Thoracic aorta (tissue), 2 donors: ENCODE results near the gene PPP2CA. TPM values are rescaled to one million over a fixed set of nuclear protein-coding genes. Genes with fewer than 3 reads are reported as not detected.
"Not testable (repeated sequence)": the region's sequence is repeated elsewhere in the genome, so short reads cannot be mapped to it uniquely, and the experiment has no call there.

Experiments used
- ATAC-seq: fragments of 150-250 bp; one replicate; pipeline ENCODE4 v1.8.0; 2017; ENCODE audit warnings: low read depth; ENCODE audit not compliant: insufficient number of reproducible peaks, low FRiP score
- DNase-seq: peaks from one replicate; pipeline ENCODE4 v3.0.0-alpha.2; 2020; ENCODE audit warnings: low spot score
- H3K27ac ChIP-seq, 2 donors: fragments of 200-600 bp; sonication (generic); 1 replicate in 1 of 2; 2 replicates in 1 of 2; pipeline ENCODE4 v1.5.1; 2016; ENCODE audit warnings: mild to moderate bottlenecking in 2 of 2, moderate library complexity in 2 of 2
- H3K27me3 ChIP-seq: fragments of 200-600 bp; sonication (generic); replicated peaks from 2 replicates; pipeline ENCODE4 v1.6.0; 2016; ENCODE audit warnings: mild to moderate bottlenecking; ENCODE audit not compliant: insufficient read depth
- H3K36me3 ChIP-seq: fragments of 200-600 bp; sonication (generic); one replicate; pipeline ENCODE4 v1.5.1; 2016
- H3K4me1 ChIP-seq, 2 donors: fragments of 200-600 bp; sonication (generic); 1 replicate in 1 of 2; 2 replicates in 1 of 2; pipeline versions ENCODE4 v1.5.1 to v1.6.0; 2016; ENCODE audit warnings: low read depth in 2 of 2, mild to moderate bottlenecking in 1 of 2; ENCODE audit not compliant: control insufficient read depth in 1 of 2
- H3K4me3 ChIP-seq: fragments of 200-600 bp; sonication (generic); 2 replicates; pipeline ENCODE4 v1.5.1; 2016; ENCODE audit warnings: mild to moderate bottlenecking
- H3K9me3 ChIP-seq: fragments of 200-600 bp; sonication (generic); 2 replicates; pipeline ENCODE4 v1.5.1; 2016
- total RNA-seq, 2 donors: library from RNA; depleted of rRNA; stranded (reverse); fragments of >200 nt; gene quantifications; one replicate each; pipeline versions ENCODE4 v1.1.0 to v1.2.3, GENCODE V29; 2016
- TF ChIP-seq, protein P1 (sequence below): fragments of 200-600 bp; sonication (generic); IDR thresholded peaks from one replicate; pipeline ENCODE4 v1.5.1; 2019; ENCODE audit warnings: antibody characterized with exemption

PPP2CA gene
- total RNA-seq, 2 donors from 2014 or later = 53.9 to 145 TPM

DNA sequence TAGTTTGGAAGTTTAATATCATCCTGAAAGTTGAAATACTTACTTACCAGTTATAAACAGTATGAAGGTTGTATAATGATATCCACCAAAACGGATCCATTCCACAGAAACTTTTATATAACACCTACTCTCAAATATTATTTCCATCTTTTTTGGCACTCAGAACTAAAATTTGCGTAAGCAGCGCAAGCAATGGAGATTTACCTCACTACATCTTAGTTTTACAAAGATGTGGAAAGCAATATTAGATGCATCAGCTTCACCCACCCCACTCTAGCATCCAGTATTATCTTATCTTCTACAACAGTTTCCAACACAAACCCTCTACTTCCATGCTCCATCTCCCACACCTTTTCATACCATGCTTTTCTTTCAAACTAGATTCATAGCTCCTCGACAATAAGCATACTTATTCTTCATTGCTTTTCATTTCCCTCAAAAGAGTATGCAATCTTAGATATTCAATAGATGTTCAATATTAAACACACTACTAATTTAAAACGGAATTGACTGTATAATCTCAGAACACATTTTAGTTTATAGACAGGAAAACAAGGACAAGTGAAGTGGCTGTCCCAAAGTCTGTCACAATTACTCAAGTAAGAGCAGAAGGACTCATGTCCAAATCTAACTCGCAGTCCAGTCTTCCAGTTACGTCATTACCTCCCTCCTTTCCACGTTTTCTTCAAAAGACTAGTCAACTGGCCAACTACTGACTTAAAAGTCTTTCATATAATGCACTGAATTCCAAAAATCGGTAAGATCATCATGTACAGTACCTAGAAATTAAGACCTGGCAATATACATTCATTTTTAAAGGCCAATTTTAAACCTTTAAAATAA is 2.2 kb downstream of the PPP2CA start:
- H3K9me3 ChIP-seq = no peaks in the 10 kb centered on the region
- H3K4me1 ChIP-seq = peaks cover 42 to 74% of the 10 kb centered on the region in 2 donors
- peak overlapping the region; percentile 99 for H3K4me3 ChIP-seq
- TF ChIP-seq, protein P1, sequence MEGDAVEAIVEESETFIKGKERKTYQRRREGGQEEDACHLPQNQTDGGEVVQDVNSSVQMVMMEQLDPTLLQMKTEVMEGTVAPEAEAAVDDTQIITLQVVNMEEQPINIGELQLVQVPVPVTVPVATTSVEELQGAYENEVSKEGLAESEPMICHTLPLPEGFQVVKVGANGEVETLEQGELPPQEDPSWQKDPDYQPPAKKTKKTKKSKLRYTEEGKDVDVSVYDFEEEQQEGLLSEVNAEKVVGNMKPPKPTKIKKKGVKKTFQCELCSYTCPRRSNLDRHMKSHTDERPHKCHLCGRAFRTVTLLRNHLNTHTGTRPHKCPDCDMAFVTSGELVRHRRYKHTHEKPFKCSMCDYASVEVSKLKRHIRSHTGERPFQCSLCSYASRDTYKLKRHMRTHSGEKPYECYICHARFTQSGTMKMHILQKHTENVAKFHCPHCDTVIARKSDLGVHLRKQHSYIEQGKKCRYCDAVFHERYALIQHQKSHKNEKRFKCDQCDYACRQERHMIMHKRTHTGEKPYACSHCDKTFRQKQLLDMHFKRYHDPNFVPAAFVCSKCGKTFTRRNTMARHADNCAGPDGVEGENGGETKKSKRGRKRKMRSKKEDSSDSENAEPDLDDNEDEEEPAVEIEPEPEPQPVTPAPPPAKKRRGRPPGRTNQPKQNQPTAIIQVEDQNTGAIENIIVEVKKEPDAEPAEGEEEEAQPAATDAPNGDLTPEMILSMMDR = no peak
- H3K27ac ChIP-seq = peak overlapping the region in 1 of 2 donors; percentile 100
- H3K27me3 ChIP-seq = no peaks in the 10 kb centered on the region
- ATAC-seq = no peak
- no peaks in the 10 kb centered on the region for H3K36me3 ChIP-seq
- DNase-seq = no peak

DNA sequence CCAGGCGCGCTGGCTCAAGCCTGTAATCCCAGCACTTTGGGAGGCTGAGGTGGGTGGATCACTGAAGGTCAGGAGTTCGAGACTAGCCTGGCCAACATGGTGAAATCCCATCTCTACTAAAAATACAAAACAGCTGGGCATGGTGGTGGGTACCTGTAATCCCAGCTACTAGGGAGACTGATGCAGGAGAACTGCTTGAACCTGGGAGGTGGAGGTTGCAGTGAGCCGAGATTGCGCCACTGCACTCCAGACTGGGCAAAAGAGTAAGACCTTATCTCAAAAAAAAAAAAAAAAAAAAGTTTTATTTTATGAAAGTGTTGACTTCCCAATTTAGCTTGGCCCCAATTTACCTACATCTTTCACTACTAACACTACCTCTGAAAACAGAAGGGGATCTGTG is 4.2 kb downstream of the PPP2CA start:
- not testable (repeated sequence) for H3K36me3 ChIP-seq, DNase-seq, H3K4me3 ChIP-seq, H3K9me3 ChIP-seq, H3K27ac ChIP-seq, ATAC-seq, H3K27me3 ChIP-seq
- peaks cover 40 to 75% of the 10 kb centered on the region in 2 donors for H3K4me1 ChIP-seq

DNA sequence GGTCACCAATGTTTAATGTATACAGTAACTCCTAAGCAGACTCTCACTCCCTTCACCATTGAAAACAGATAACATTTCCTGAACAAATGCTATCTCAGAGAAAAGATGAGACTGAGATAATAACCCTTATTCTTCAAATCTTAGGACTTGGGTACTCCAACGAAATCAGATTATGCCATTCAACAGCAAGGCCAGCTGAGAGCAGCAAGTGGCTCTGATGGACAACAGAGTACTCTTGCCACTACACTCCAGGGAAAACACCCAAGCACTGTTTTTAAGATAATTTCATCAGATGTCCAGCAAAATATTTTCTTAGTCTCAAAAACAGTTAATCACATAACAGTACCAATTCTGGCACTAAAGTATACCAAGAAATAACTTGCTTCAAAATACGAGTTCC is 10.1 kb downstream of the PPP2CA start:
- peaks cover 11 to 49% of the 10 kb centered on the region in 2 donors for H3K4me1 ChIP-seq
- no peak overlapping the region for H3K27ac ChIP-seq

DNA sequence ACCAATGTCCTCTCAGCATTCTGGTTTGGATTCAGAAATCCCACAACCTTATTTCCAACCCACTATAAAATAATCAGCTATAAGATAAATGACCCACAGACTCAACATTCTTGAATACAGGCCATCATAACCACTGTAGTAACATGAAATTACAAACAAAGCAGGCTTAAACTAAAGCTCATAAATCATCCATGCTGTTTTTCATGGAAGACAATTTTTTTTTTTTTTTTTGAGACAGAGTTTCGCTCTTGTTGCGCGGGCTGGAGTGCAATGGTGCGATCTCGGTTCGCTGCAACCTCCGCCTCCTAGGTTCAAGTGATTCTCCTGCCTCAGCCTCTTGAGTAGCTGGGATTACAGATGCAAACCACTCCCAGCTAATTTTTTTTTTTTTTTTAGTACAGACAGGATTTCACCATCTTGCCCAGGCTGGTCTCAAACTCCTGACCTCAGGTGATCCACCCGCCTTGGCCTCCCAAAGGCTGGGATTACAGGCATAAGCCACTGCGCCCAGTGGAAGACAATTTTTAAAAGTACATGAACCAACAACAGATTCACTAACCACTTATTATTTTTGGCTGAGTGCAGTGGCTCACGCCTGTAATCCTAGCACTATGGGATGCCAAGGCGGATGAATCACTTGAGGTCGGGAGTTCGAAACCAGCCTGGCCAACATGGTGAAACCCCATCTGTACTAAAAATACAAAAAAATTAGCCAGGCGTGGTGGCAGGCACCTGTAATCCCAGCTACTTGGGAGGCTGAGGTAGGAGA is 14.4 kb downstream of the PPP2CA start:
- not testable (repeated sequence) for H3K27me3 ChIP-seq, H3K4me3 ChIP-seq, ATAC-seq, DNase-seq, H3K27ac ChIP-seq, H3K36me3 ChIP-seq, H3K9me3 ChIP-seq
- H3K4me1 ChIP-seq = peaks cover 21 to 57% of the 10 kb centered on the region in 2 donors

More for the DNA sequence above, 10.1 kb downstream of the PPP2CA start:
- Histone ChIP-seq H3K4me3 (no peak overlapping the region), H3K9me3 (peaks cover 7% of the 10 kb centered on the region), H3K27me3 (no peaks in the 10 kb centered on the region), H3K36me3 (peaks cover 7% of the 10 kb centered on the region)
- TF ChIP-seq, protein P1 = no peak
- DNase-seq (no peak), ATAC-seq (no peak)

DNA sequence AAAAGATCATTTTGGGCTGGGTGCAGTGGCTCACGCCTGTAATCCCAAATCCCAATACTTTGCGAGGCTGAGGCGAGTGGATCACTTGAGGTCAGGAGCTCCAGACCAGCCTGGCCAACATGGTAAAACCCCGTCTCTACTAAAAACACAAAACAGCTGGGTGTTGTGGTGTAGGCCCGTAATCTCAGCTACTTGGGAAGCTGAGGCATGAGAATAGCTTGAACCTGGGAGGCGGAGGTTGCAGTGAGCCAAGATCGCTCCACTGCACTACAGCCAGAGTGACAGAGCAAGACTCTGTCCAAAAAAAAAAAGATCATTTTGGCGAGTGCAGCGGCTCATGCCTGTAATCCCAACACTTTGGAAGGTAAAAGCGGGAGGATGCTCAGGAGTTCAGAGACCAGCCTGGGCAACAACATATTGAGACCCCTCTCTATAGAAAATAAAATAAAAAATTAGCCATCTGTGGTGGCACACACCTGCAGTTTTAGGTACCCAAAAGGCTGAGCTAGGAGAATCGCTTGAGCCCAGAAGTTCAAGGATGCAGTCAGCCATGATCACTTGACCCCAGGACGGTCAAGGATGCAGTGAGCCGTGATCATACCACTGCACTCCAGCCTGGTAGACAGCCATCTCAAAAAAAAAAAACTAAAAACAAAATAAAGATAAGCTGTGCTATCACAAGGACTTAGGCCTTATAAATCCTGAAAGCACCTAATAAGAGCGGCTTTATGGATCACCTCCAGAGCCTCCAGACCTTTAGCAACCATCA is 16.2 kb downstream of the PPP2CA start:
- Histone ChIP-seq H3K4me1 (peaks cover 21 to 48% of the 10 kb centered on the region in 2 donors), H3K4me3 (no peak overlapping the region), H3K36me3 (peaks cover 14% of the 10 kb centered on the region), H3K9me3 (peaks cover 7% of the 10 kb centered on the region), H3K27ac (no peak overlapping the region), H3K27me3 (no peaks in the 10 kb centered on the region)
- TF ChIP-seq, protein P1 = no peak
- DNase-seq (no peak), ATAC-seq (no peak)
